Pancreas (tissue), 10 donors: ENCODE measurements around the gene BRMS1. TPM values are rescaled to one million over a fixed set of nuclear protein-coding genes. Genes with fewer than 3 reads are reported as not detected.
A peak's percentile ranks its signal among the peaks of the same experiment; 100 is the strongest.
"Not testable (repeated sequence)": the region's sequence is repeated elsewhere in the genome, so short reads cannot be mapped to it uniquely, and the experiment has no call there.

Experiments
- ATAC-seq, 4 donors: fragments of 200-7000 bp; cut with Tn5 transposase; one replicate each; pipeline versions ENCODE4 v1.8.0 to v1.9.1; 2020; ENCODE audit warnings: mild to moderate bottlenecking in 4 of 4, moderate library complexity in 4 of 4
- DNase-seq, 6 donors: peaks; one replicate each; pipeline ENCODE4 v3.0.0-alpha.2; 2020
- FAIRE-seq: peaks from 2 replicates; lab custom pipeline; 2012; peaks lifted over from hg19 to GRCh38; lab: Jason Lieb, UNC
- H3K27ac ChIP-seq, 4 donors: fragments of 200-600 bp; sonication (generic); 1 replicate in 3 of 4; 2 replicates in 1 of 4; pipeline versions ENCODE4 v1.5.0 to v1.8.0; 2020
- H3K27me3 ChIP-seq, 4 donors: fragments of 200-600 bp; one replicate each; pipeline ENCODE4 v1.8.0; 2021
- H3K36me3 ChIP-seq, 3 donors: fragments of 200-600 bp; sonication (generic) in 1 of 3; one replicate each; pipeline versions ENCODE4 v1.5.0 to v1.8.0; 2020 to 2021
- H3K4me1 ChIP-seq, 3 donors: fragments of 200-600 bp; one replicate each; pipeline ENCODE4 v1.8.0; 2021
- H3K4me3 ChIP-seq, 4 donors: fragments of 200-600 bp; sonication (generic) in 2 of 4; one replicate each; pipeline versions ENCODE4 v1.5.0 to v1.8.0; 2020 to 2021
- H3K9me3 ChIP-seq, 4 donors: fragments of 200-600 bp; one replicate each; pipeline ENCODE4 v1.8.0; 2021
- CTCF ChIP-seq, 4 donors: fragments of 200-600 bp; sonication (generic) in 3 of 4; IDR thresholded peaks; one replicate each; pipeline versions ENCODE4 v1.5.0 to v1.8.0; 2021; ENCODE audit warnings: antibody characterized with exemption in 4 of 4
- WGBS, 2 donors: extraction: QIAGEN DNeasy Blood & Tissue Kit; methylation state at CpG; one replicate each; pipeline ENCODE4 v1.1.7; 2013; 5-methylcytosine and 5-hydroxymethylcytosine counted together
- intact Hi-C, 3 donors: fragments of 100-400 bp; cut with DNase I; formaldehyde crosslinking; loops; one replicate each; pipeline versions ENCODE4 v1.11.1 to v1.14.2; 2022
- polyA plus RNA-seq, 2 donors: library from polyadenylated mRNA; stranded (reverse); fragments of 200-250 nt; gene quantifications; one replicate each; pipeline ENCODE4 v1.2.3, GENCODE V29; 2013
- total RNA-seq, 6 donors: library from RNA; stranded (reverse); fragmentation: NEBNext Ultra II Directional in 4 of 6; extraction: Animal tissue kit (Norgen Biotek cat#: 25700) in 4 of 6; gene quantifications; one replicate each; pipeline versions ENCODE4 v1.2.1 to v1.2.4, GENCODE V29; 2021 to 2023
- donor health status: healthy with polysubstance abuse.
- donor health status: DM: no; HTN: no; CAD: no; lungs with moderate emphysema.
- donor health status: DM: no; HTN: no; CAD: no.
- donor health status: control.
- donor health status: control.
- donor health status: Bipolar disorder and iron deficiency.
- donor health status: DM: yes; HTN: yes; CAD: no.
- donor health status: DM: no; HTN: no; CAD: no.
- donor health status: DM: no; HTN: no; CAD: no.
- donor health status: DM: yes; HTN: yes; CAD: no.

Gene BRMS1
- total and polyA plus RNA-seq, 8 donors, result 14.3 to 65.0 (median 21.2) TPM

- WGBS, 2 donors, result 86 to 90% methylated on average over 4 of the region's 4 CpGs
- H3K27me3 ChIP-seq, result no peaks in the 10 kb centered on the region
- no peaks in the 10 kb centered on the region for H3K4me1 ChIP-seq
- no peak overlapping the region for H3K4me3 ChIP-seq
- DNase-seq (peak in 1 of 6 donors; percentile 2), ATAC-seq (no peak), FAIRE-seq (no peak)
- no peak for TF ChIP-seq CTCF (IDR thresholded peaks at IDR 0.05)
- H3K36me3 ChIP-seq, result no peaks in the 10 kb centered on the region
- H3K9me3 ChIP-seq, result no peaks in the 10 kb centered on the region
- intact Hi-C loops, result no loop called here
- H3K27ac ChIP-seq, result no peak overlapping the region
Measured at GRCh38 chr11:66321606-66322005, 23.3 kb downstream of the BRMS1 start.

GRCh38 chr11:66320748-66321147, 24.2 kb downstream of the BRMS1 start:
- H3K4me1 ChIP-seq, H3K36me3 ChIP-seq, ATAC-seq, FAIRE-seq, H3K27me3 ChIP-seq, H3K27ac ChIP-seq, DNase-seq, intact Hi-C loops, H3K4me3 ChIP-seq, H3K9me3 ChIP-seq: not testable (repeated sequence)
- WGBS, 2 donors, result 85 to 86% methylated on average over 6 of the region's 6 CpGs

- H3K9me3 ChIP-seq, H3K4me3 ChIP-seq, H3K27ac ChIP-seq, H3K4me1 ChIP-seq, ATAC-seq, intact Hi-C loops, FAIRE-seq, DNase-seq, H3K27me3 ChIP-seq, H3K36me3 ChIP-seq: not testable (repeated sequence)
- 44 to 61% methylated on average over 1 of the region's 2 CpGs for WGBS, 2 donors
Measured at GRCh38 chr11:66320289-66320688, 24.6 kb downstream of the BRMS1 start.

- no peaks in the 10 kb centered on the region for H3K4me1 ChIP-seq
- ATAC-seq (no peak), DNase-seq (no peak), FAIRE-seq (no peak)
- 69 to 80% methylated on average over 3 of the region's 3 CpGs for whole genome bisulfite sequencing, 2 donors
- intact Hi-C loops, result no loop called here
- H3K4me3 ChIP-seq, result no peak overlapping the region
- H3K27ac ChIP-seq, result no peak overlapping the region
- H3K9me3 ChIP-seq, result no peaks in the 10 kb centered on the region
- no peak for TF ChIP-seq CTCF (IDR thresholded peaks at IDR 0.05)
- H3K27me3 ChIP-seq, result no peaks in the 10 kb centered on the region
- H3K36me3 ChIP-seq, result no peaks in the 10 kb centered on the region
Measured at GRCh38 chr11:66318600-66318970, 26.3 kb downstream of the BRMS1 start.

GRCh38 chr11:66317723-66318599, 26.9 kb downstream of the BRMS1 start:
- H3K27ac ChIP-seq, result peak overlapping the region in 2 of 4 donors; percentile 5 to 37
- 51 to 56% methylated on average over 16 of the region's 16 CpGs for WGBS, 2 donors
- peak in 3 of 4 donors; percentile 30 to 45 (median 37) for ATAC-seq
- H3K27me3 ChIP-seq, result no peaks in the 10 kb centered on the region
- no peak overlapping the region for H3K4me3 ChIP-seq
- H3K4me1 ChIP-seq, result no peaks in the 10 kb centered on the region
- H3K9me3 ChIP-seq, result no peaks in the 10 kb centered on the region
- intact Hi-C loops, result no loop called here
- no peak for DNase-seq
- no peaks in the 10 kb centered on the region for H3K36me3 ChIP-seq
- no peak for FAIRE-seq
- TF ChIP-seq CTCF (IDR thresholded peaks at IDR 0.05), result no peak

- DNase-seq (no peak), ATAC-seq (no peak), FAIRE-seq (no peak)
- Histone ChIP-seq H3K27ac (peak overlapping the region in 2 of 4 donors; percentile 5 to 37), H3K9me3 (no peaks in the 10 kb centered on the region), H3K4me1 (no peaks in the 10 kb centered on the region), H3K36me3 (no peaks in the 10 kb centered on the region), H3K27me3 (no peaks in the 10 kb centered on the region), H3K4me3 (no peak overlapping the region)
- no peak for TF ChIP-seq CTCF (IDR thresholded peaks at IDR 0.05)
- intact Hi-C loops, result no loop called here
- WGBS, 2 donors, result 51 to 55% methylated on average over 14 of the region's 14 CpGs
Measured at GRCh38 chr11:66317322-66317722, 27.6 kb downstream of the BRMS1 start.
